GM19035 (cell line): ENCODE results near the gene SLC15A3.

ENCODE experiments used
- ATAC-seq: cut with Tn5 transposase; IDR thresholded peaks from one replicate; pipeline ENCODE4 v1.9.1; 2021; ENCODE audit not compliant: unreplicated experiment

The SLC15A3 gene

GRCh38 chr11:60946601-60947264 is 5.2 kb downstream of the SLC15A3 start:
- ATAC-seq: no peak

- no peak for ATAC-seq
These were observed 6.7 kb downstream of the SLC15A3 start for GRCh38 chr11:60945295-60945667.

GRCh38 chr11:60944490-60945294 is 7.3 kb downstream of the SLC15A3 start:
- no peak for ATAC-seq

- ATAC-seq: no peak
These were observed 8.9 kb downstream of the SLC15A3 start for GRCh38 chr11:60942970-60943565.

GRCh38 chr11:60942219-60942618 is 9.8 kb downstream of the SLC15A3 start:
- ATAC-seq: no peak

GRCh38 chr11:60941371-60942119 is 10.4 kb downstream of the SLC15A3 start:
- ATAC-seq: no peak

- no peak for ATAC-seq
These were observed 12.1 kb downstream of the SLC15A3 start for GRCh38 chr11:60939855-60940254.

- ATAC-seq: no peak
These were observed 12.7 kb downstream of the SLC15A3 start for GRCh38 chr11:60939301-60939700.

GRCh38 chr11:60938500-60938899 is 13.5 kb downstream of the SLC15A3 start:
- ATAC-seq: no peak

GRCh38 chr11:60937811-60938210 is 14.2 kb downstream of the SLC15A3 start:
- ATAC-seq: no peak

- ATAC-seq: no peak
These were observed 14.8 kb downstream of the SLC15A3 start for GRCh38 chr11:60937144-60937527.

- ATAC-seq: no peak
These were observed 15.4 kb downstream of the SLC15A3 start for GRCh38 chr11:60936467-60937143.

GRCh38 chr11:60935676-60936442 is 16.1 kb downstream of the SLC15A3 start:
- no peak for ATAC-seq

- ATAC-seq: no peak
These were observed 17.0 kb downstream of the SLC15A3 start for GRCh38 chr11:60934790-60935605.

GRCh38 chr11:60934124-60934789 is 17.7 kb downstream of the SLC15A3 start:
- no peak for ATAC-seq

GRCh38 chr11:60933416-60934123 is 18.4 kb downstream of the SLC15A3 start:
- ATAC-seq: no peak

GRCh38 chr11:60932605-60933356 is 19.2 kb downstream of the SLC15A3 start:
- no peak for ATAC-seq
